Measurements from ENCODE around the gene GPR18. TPM values are rescaled to one million over a fixed set of nuclear protein-coding genes. Genes with fewer than 3 reads are reported as not detected.

GPR18 gene
- total and polyA plus RNA-seq, 3 experiments from 2014 or later = 15.2 to 32.4 (median 16.2) TPM

GRCh38 chr13:99303863-99304521, 45.8 kb upstream of the GPR18 start:
- peaks cover 33 to 74% (median 38%) of the 10 kb centered on the region in 3 donors for H3K36me3 Mint-ChIP-seq
- DNase-seq = peak in 4 of 5 donors; percentile 28 to 57 (median 35)
- H3K27me3 ChIP-seq (ENCODE audit: insufficient read depth, low read length, poor library complexity, severe bottlenecking) = no peaks in the 10 kb centered on the region
- peak overlapping the region; percentile 88 to 95 (median 94) for H3K4me3 Mint-ChIP-seq
- no peaks in the 10 kb centered on the region for H3K36me3 ChIP-seq (ENCODE audit: insufficient read depth, low read length)
- ChIA-PET POLR2A (interaction anchor here (0.9 to 1.5 kb wide), 4 partner anchors 7 to 48 kb away, joined by 3 to 4 read pairs (median 4); no protein-coding TSS in a partner anchor), CTCF (interaction anchor here (1.0 to 9.5 kb wide), 10 partner anchors 31 to 133 kb away, joined by 3 to 94 read pairs (median 6); no protein-coding TSS in a partner anchor)
- H3K27ac Mint-ChIP-seq = peak overlapping the region; percentile 88 to 96 (median 94)
- no peaks in the 10 kb centered on the region for H3K9me3 Mint-ChIP-seq
- H3K27me3 Mint-ChIP-seq = no peaks in the 10 kb centered on the region
- H3K4me3 ChIP-seq (ENCODE audit: low read length) = peak overlapping the region; percentile 50
- peak overlapping the region; percentile 71 for H3K27ac ChIP-seq (ENCODE audit: low read depth, low read length)
- H3K4me1 ChIP-seq (ENCODE audit: insufficient read depth, low read length) = peaks cover 75% of the 10 kb centered on the region
- peaks cover 74 to 83% (median 81%) of the 10 kb centered on the region in 3 donors for H3K4me1 Mint-ChIP-seq
- no peaks in the 10 kb centered on the region for H3K9me3 ChIP-seq (ENCODE audit: low read length)

GRCh38 chr13:99302637-99303505, 44.7 kb upstream of the GPR18 start:
- peaks cover 75% of the 10 kb centered on the region for H3K4me1 ChIP-seq (ENCODE audit: insufficient read depth, low read length)
- no peak overlapping the region for H3K27ac ChIP-seq (ENCODE audit: low read depth, low read length)
- peak overlapping the region; percentile 50 for H3K4me3 ChIP-seq (ENCODE audit: low read length)
- H3K4me3 Mint-ChIP-seq = peak overlapping the region; percentile 88 to 95 (median 94)
- peaks cover 29 to 74% (median 36%) of the 10 kb centered on the region in 3 donors for H3K36me3 Mint-ChIP-seq
- ChIA-PET POLR2A (interaction anchor here (0.8 to 1.8 kb wide), 5 partner anchors 11 to 81 kb away, joined by 3 to 11 read pairs (median 3); no protein-coding TSS in a partner anchor), CTCF (interaction anchor here (0.6 to 9.5 kb wide), 15 partner anchors 9 to 134 kb away, joined by 3 to 94 read pairs (median 4); partner anchors contain the start of gene UBAC2)
- no peaks in the 10 kb centered on the region for H3K9me3 Mint-ChIP-seq
- no peaks in the 10 kb centered on the region for H3K27me3 ChIP-seq (ENCODE audit: insufficient read depth, low read length, poor library complexity, severe bottlenecking)
- peak overlapping the region; percentile 88 to 96 (median 94) for H3K27ac Mint-ChIP-seq
- H3K4me1 Mint-ChIP-seq = peaks cover 74 to 84% (median 81%) of the 10 kb centered on the region in 3 donors
- H3K9me3 ChIP-seq (ENCODE audit: low read length) = no peaks in the 10 kb centered on the region
- DNase-seq = no peak
- H3K36me3 ChIP-seq (ENCODE audit: insufficient read depth, low read length) = no peaks in the 10 kb centered on the region
- no peaks in the 10 kb centered on the region for H3K27me3 Mint-ChIP-seq

GRCh38 chr13:99301913-99302636, 43.9 kb upstream of the GPR18 start:
- H3K9me3 Mint-ChIP-seq = no peaks in the 10 kb centered on the region
- H3K27me3 Mint-ChIP-seq = no peaks in the 10 kb centered on the region
- ChIA-PET POLR2A (interaction anchor here (0.8 to 1.8 kb wide), 6 partner anchors 12 to 81 kb away, joined by 3 to 11 read pairs (median 3); no protein-coding TSS in a partner anchor), CTCF (interaction anchor here (0.6 to 9.5 kb wide), 13 partner anchors 10 to 135 kb away, joined by 3 to 94 read pairs (median 4); partner anchors contain the start of gene UBAC2)
- Histone ChIP-seq H3K4me3 (ENCODE audit: low read length) (peak overlapping the region; percentile 50), H3K36me3 (ENCODE audit: insufficient read depth, low read length) (no peaks in the 10 kb centered on the region), H3K9me3 (ENCODE audit: low read length) (no peaks in the 10 kb centered on the region), H3K4me1 (ENCODE audit: insufficient read depth, low read length) (peaks cover 79% of the 10 kb centered on the region), H3K27me3 (ENCODE audit: insufficient read depth, low read length, poor library complexity, severe bottlenecking) (no peaks in the 10 kb centered on the region), H3K27ac (ENCODE audit: low read depth, low read length) (no peak overlapping the region)
- peak overlapping the region; percentile 87 to 95 (median 92) for H3K27ac Mint-ChIP-seq
- peak overlapping the region; percentile 88 to 95 (median 94) for H3K4me3 Mint-ChIP-seq
- peaks cover 34 to 78% (median 37%) of the 10 kb centered on the region in 3 donors for H3K36me3 Mint-ChIP-seq
- DNase-seq = no peak
- peaks cover 76 to 84% (median 81%) of the 10 kb centered on the region in 3 donors for H3K4me1 Mint-ChIP-seq

GRCh38 chr13:99301056-99301838, 43.1 kb upstream of the GPR18 start:
- H3K36me3 ChIP-seq (ENCODE audit: insufficient read depth, low read length) = no peaks in the 10 kb centered on the region
- peak overlapping the region; percentile 8 for H3K27ac ChIP-seq (ENCODE audit: low read depth, low read length)
- peak overlapping the region; percentile 58 to 95 (median 88) for H3K27ac Mint-ChIP-seq

GRCh38 chr13:99299920-99300341, 41.8 kb upstream of the GPR18 start:
- Histone ChIP-seq H3K9me3 (ENCODE audit: low read length) (no peaks in the 10 kb centered on the region), H3K27me3 (ENCODE audit: insufficient read depth, low read length, poor library complexity, severe bottlenecking) (no peaks in the 10 kb centered on the region), H3K36me3 (ENCODE audit: insufficient read depth, low read length) (peaks cover 5% of the 10 kb centered on the region), H3K4me1 (ENCODE audit: insufficient read depth, low read length) (peaks cover 95% of the 10 kb centered on the region), H3K27ac (ENCODE audit: low read depth, low read length) (no peak overlapping the region), H3K4me3 (ENCODE audit: low read length) (peak overlapping the region; percentile 9)
- Mint-ChIP-seq H3K36me3 (peaks cover 27 to 80% (median 42%) of the 10 kb centered on the region in 3 donors), H3K9me3 (no peaks in the 10 kb centered on the region), H3K27ac (peak overlapping the region; percentile 67 to 99 (median 85)), H3K4me1 (peaks cover 83 to 97% (median 96%) of the 10 kb centered on the region in 3 donors), H3K27me3 (no peaks in the 10 kb centered on the region), H3K4me3 (peak overlapping the region; percentile 59 to 80 (median 79))
- CTCF ChIA-PET = interaction anchor here (0.8 to 1.4 kb wide), 8 partner anchors 34 to 133 kb away, joined by 3 to 4 read pairs (median 3); partner anchors contain the start of gene UBAC2
- POLR2A ChIA-PET = no interaction called here
- no peak for DNase-seq

More at GRCh38 chr13:99301056-99301838, 43.1 kb upstream of the GPR18 start:
- peaks cover 85% of the 10 kb centered on the region for H3K4me1 ChIP-seq (ENCODE audit: insufficient read depth, low read length)
- H3K4me3 ChIP-seq (ENCODE audit: low read length) = peak overlapping the region; percentile 50
- H3K27me3 Mint-ChIP-seq = no peaks in the 10 kb centered on the region
- peak overlapping the region; percentile 69 to 94 (median 84) for H3K4me3 Mint-ChIP-seq
- POLR2A ChIA-PET = interaction anchor here (0.6 to 1.8 kb wide), 4 partner anchors 14 to 80 kb away, joined by 3 to 11 read pairs (median 4); no protein-coding TSS in a partner anchor
- no peaks in the 10 kb centered on the region for H3K9me3 Mint-ChIP-seq
- DNase-seq = no peak
- CTCF ChIA-PET = interaction anchor here (1.0 to 9.5 kb wide), 9 partner anchors 11 to 136 kb away, joined by 3 to 94 read pairs (median 4); no protein-coding TSS in a partner anchor
- no peaks in the 10 kb centered on the region for H3K9me3 ChIP-seq (ENCODE audit: low read length)
- H3K4me1 Mint-ChIP-seq = peaks cover 79 to 92% (median 88%) of the 10 kb centered on the region in 3 donors
- H3K36me3 Mint-ChIP-seq = peaks cover 30 to 78% (median 38%) of the 10 kb centered on the region in 3 donors
- no peaks in the 10 kb centered on the region for H3K27me3 ChIP-seq (ENCODE audit: insufficient read depth, low read length, poor library complexity, severe bottlenecking)

- Mint-ChIP-seq H3K36me3 (peaks cover 22 to 79% (median 40%) of the 10 kb centered on the region in 3 donors), H3K4me1 (peaks cover 80 to 95% (median 94%) of the 10 kb centered on the region in 3 donors), H3K27me3 (no peaks in the 10 kb centered on the region), H3K4me3 (peak overlapping the region; percentile 68 to 81 (median 79)), H3K9me3 (no peaks in the 10 kb centered on the region), H3K27ac (peak overlapping the region; percentile 48 to 99 (median 86))
- Histone ChIP-seq H3K27ac (ENCODE audit: low read depth, low read length) (no peak overlapping the region), H3K4me3 (ENCODE audit: low read length) (peak overlapping the region; percentile 13), H3K9me3 (ENCODE audit: low read length) (no peaks in the 10 kb centered on the region), H3K27me3 (ENCODE audit: insufficient read depth, low read length, poor library complexity, severe bottlenecking) (no peaks in the 10 kb centered on the region), H3K36me3 (ENCODE audit: insufficient read depth, low read length) (peaks cover 5% of the 10 kb centered on the region), H3K4me1 (ENCODE audit: insufficient read depth, low read length) (peaks cover 93% of the 10 kb centered on the region)
- ChIA-PET CTCF (interaction anchor here (0.8 to 2.4 kb wide), 9 partner anchors 30 to 134 kb away, joined by 3 to 7 read pairs (median 3); partner anchors contain the start of gene UBAC2), POLR2A (no interaction called here)
- DNase-seq = no peak
These were observed 41.2 kb upstream of the GPR18 start for GRCh38 chr13:99299256-99299919.
